Amniotic stem cell (primary cell): Measurements from ENCODE around the gene INSL3.
"Not testable (repeated sequence)": the region's sequence is repeated elsewhere in the genome, so short reads cannot be mapped to it uniquely, and the experiment has no call there.

ENCODE experiments used
- DNase-seq: peaks from one replicate; lab custom pipeline; 2025; lab: John Stamatoyannopoulos, UW

The INSL3 gene

DNA sequence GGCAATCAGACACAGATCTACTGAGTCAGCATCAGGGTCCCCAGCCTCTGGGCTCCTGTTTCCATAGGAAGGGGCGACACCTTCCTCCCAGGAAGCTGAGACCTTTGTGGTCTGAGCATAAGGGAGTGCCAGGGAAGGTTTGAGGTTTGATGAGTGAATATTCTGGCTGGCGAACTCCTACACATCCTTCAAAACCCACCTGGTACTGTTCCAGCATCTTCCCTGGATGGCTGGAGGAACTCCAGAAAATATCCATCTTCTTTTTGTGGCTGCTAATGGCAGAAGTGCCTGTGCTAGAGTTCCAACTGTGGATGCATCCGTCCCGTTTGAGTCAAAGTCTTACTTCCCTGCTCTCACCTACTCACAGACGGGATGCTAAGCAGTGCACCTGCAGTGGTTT, 9.2 kb downstream of the INSL3 start:
- DNase-seq, result no peak

DNA sequence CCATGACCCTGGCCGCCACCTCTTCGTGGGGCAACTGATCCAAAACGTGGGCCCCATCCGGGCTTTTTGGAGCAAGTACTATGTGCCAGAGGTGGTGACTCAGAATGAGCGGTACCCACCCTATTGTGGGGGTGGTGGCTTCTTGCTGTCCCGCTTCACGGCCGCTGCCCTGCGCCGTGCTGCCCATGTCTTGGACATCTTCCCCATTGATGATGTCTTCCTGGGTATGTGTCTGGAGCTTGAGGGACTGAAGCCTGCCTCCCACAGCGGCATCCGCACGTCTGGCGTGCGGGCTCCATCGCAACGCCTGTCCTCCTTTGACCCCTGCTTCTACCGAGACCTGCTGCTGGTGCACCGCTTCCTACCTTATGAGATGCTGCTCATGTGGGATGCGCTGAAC, 9.6 kb downstream of the INSL3 start:
- no peak for DNase-seq

GRCh38 chr19:17811103-17811502, 10.2 kb downstream of the INSL3 start:
- no peak for DNase-seq

DNA sequence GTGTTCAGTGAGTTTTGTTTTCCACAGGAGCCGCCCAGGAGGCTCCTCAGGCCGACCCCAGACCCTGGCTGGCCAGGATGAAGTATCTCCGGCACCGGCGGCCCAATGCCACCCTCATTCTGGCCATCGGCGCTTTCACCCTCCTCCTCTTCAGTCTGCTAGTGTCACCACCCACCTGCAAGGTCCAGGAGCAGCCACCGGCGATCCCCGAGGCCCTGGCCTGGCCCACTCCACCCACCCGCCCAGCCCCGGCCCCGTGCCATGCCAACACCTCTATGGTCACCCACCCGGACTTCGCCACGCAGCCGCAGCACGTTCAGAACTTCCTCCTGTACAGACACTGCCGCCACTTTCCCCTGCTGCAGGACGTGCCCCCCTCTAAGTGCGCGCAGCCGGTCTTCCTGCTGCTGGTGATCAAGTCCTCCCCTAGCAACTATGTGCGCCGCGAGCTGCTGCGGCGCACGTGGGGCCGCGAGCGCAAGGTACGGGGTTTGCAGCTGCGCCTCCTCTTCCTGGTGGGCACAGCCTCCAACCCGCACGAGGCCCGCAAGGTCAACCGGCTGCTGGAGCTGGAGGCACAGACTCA, 13.5 kb downstream of the INSL3 start:
- DNase-seq, result no peak

DNA sequence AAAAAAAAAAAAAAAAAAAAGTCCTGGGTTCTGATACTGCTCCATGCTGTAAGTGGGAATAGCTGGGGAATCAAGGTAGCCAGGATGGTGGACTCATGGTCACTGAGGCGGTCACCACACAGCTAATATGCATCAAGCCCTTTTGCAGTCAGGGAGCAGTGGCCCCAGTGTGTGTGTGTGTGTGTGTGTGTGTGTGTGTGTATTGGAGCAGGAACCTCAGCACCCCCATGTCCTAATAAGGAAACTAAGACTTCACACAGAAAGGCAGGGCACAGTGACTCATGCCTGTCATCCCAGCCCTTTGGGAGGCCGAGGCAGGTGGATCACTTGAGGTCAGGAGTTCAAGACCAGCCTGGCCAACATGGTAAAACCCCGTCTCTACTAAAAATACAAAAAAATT, 14.4 kb downstream of the INSL3 start:
- DNase-seq, result no peak

DNA sequence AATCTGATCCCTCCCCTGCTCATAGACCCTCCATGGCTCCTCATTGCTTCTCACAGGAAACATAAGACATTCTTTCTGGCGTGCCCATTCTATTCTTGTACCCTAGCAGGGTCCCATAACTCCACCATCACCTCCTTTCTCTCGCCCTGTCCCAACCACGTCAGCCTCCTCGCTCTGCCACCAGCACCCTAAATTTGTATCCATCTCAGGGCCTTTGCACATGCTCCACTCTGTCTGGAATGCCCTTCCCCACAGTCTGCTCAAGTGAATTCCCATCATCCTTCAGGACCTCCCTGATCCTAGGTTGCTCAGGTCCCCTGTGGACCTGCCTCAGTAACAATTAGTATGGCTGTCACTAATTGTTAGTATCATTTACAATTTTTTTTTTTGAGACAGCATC, 15.9 kb downstream of the INSL3 start:
- no peak for DNase-seq

GRCh38 chr19:17803264-17803896, 17.9 kb downstream of the INSL3 start:
- no peak for DNase-seq

GRCh38 chr19:17802137-17802858, 19.0 kb downstream of the INSL3 start:
- no peak for DNase-seq

DNA sequence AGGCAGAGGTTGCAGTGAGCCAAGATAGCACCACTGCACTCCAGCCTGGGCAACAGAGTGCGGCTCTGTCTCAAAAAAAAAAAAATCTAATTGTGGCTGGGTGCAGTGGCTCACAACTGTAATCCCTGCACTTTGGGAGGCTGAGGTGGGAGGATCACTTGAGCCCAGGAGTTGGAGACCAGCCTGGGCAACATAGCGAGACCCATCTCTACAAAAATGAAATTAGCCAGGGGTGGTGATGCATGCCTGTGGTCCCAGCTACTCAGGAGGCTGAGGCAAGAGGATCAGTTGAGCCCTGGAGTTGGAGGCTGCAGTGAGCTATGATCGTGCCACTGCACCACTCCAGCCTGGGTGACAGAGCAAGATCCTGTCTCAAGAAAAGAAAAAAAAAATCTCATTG, 22.7 kb downstream of the INSL3 start:
- not testable (repeated sequence) for DNase-seq

GRCh38 chr19:17797424-17798201, 23.7 kb downstream of the INSL3 start:
- no peak for DNase-seq

DNA sequence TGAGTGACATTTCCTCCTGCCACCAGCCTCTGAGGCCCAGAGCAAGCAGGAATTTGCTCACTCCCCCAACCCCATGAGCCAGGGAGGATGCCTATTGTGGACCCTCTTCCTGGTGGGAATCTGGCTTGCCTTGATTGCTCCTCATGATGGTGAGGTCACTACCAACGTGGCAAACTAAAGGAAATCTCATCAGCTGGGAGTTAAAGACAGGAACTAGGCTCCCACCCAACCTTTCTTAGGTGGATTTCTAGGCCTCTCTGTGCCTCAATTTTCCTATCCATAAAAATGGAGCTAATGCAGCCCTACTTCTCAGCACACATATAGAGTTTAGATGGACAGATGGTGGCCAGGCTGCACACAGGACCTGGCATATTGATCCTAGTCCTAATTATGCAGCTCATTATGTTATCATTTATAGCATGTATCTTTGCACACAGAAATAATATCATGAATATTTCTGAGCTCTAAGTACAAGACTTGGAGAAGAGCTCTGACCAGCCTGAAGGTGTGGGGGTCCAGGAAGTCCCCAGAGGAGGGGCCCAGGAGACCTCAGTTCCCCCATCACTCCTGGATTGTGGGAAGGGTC, 24.4 kb downstream of the INSL3 start:
- DNase-seq, result no peak

GRCh38 chr19:17796013-17796837, 25.1 kb downstream of the INSL3 start:
- DNase-seq, result no peak

- no peak for DNase-seq
Measured at GRCh38 chr19:17795495-17795856, 25.8 kb downstream of the INSL3 start.

DNA sequence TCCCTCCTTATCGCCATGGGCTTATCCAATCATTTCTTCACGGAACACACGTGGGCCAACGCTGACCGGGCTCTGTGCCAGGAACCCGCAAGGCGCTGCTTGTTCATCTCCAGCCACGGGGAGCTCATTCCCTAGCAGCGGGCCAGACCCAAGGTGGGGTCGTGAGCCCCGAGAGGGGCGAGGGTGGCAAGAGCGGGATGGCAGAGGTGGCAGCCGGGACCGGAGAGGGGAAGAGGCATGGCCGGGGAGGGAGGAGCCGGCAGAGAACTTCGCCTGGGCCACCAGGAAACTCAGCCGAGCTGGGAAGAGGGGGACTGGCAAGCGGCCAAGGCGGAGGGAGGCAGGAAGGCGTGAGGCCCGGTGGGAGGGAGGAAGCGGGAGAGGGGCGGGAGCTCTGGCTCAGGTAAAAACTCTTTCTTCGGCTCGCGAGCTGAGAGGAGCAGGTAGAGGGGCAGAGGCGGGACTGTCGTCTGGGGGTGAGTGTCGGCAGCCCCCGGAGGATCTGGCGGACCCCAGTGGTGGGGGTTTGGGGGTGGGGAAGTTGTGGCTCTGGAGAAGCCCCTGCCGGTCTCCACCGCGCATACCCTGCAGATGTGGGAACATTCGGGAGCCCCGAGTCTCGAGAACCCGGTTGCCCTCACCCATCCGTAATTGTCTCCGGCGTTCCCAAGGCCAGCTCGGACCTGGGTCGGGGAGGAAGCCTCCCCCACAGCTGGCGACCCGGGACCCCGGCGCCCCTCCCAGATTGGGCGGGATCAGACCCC, 26.4 kb downstream of the INSL3 start, which contains the start of gene B3GNT3:
TSS of gene B3GNT3 (plus strand) at position 408 of the 764 bp plus-strand sequence. CDS start 12,670 bp downstream, outside the sequence.
- no peak for DNase-seq

- DNase-seq, result no peak
Measured at GRCh38 chr19:17794412-17794730, 26.9 kb downstream of the INSL3 start.

GRCh38 chr19:17790059-17790780, 31.1 kb downstream of the INSL3 start:
- no peak for DNase-seq

- DNase-seq, result no peak
Measured at GRCh38 chr19:17788632-17789031, 32.7 kb downstream of the INSL3 start.

- no peak for DNase-seq
Measured at GRCh38 chr19:17787274-17787913, 33.9 kb downstream of the INSL3 start.

DNA sequence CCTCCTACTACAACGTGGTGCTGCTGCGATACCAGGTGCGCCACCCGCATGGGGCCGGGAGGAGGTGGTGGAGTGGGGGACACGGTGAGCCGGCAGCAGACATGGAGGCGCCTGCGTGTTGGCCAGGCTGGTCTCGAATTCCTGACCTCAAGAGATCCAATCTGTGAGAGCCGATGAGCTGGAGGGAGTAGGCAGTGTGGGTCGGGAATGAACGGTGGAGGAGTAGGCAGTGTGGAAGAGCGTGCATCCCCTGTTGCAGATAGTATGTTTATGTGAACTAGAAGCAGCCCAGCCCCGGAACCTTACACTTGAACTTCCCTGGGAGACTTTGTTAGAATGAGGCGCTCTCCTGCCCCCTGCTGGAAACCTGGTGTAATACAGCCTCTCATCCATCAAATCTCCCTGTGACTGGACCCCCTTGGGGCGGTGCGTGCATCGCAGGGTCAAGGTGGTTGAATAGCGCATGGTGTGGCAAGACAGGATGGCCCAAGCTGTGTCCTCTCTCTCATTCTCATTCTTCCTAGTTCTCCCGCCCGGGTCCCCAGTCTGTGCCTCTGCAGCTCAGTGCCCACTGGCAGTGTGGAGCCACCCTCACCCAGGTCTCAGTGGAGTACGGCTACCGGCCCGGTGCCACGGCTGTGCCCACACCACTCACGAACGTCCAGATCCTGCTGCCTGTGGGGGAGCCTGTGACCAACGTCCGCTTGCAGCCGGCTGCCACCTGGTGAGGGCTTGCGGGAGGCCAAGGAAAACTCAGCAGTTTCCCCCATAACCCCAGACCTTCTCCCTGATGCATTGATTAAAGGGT, 36.9 kb downstream of the INSL3 start:
- DNase-seq, result no peak
